T-helper 2 cell (primary cell): Measurements from ENCODE around the gene MRPL27.

Experiments
- DNase-seq, 5 experiments: peaks; one replicate each; pipeline versions ENCODE4 v3.0.0 to v3.0.0-alpha.2; 2012 to 2022

Gene MRPL27

DNA sequence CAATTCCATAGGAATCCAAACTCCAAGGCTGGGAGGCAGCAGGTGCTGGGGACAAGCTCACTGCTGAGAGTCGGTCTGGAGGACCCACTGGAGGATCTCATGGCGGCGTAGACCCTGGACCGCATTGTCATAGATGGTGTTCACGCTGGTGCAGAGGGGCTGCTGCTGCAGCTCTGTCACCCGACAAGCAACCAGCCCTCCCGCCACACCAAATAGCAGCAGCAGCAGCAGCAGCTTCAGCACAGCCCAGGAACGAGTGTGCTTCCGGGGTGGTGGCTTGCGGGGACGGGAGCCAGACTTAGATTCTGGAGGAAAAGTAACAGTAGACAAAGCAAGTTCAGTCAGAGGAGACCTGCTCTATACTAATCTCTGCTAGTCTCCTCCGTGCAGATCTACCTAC is 9.9 kb upstream of the MRPL27 start:
- no peak for DNase-seq

- DNase-seq = no peak
Observed at GRCh38 chr17:50381920-50382319, 8.9 kb upstream of the MRPL27 start.

GRCh38 chr17:50381260-50381815 is 8.4 kb upstream of the MRPL27 start:
- DNase-seq = no peak

DNA sequence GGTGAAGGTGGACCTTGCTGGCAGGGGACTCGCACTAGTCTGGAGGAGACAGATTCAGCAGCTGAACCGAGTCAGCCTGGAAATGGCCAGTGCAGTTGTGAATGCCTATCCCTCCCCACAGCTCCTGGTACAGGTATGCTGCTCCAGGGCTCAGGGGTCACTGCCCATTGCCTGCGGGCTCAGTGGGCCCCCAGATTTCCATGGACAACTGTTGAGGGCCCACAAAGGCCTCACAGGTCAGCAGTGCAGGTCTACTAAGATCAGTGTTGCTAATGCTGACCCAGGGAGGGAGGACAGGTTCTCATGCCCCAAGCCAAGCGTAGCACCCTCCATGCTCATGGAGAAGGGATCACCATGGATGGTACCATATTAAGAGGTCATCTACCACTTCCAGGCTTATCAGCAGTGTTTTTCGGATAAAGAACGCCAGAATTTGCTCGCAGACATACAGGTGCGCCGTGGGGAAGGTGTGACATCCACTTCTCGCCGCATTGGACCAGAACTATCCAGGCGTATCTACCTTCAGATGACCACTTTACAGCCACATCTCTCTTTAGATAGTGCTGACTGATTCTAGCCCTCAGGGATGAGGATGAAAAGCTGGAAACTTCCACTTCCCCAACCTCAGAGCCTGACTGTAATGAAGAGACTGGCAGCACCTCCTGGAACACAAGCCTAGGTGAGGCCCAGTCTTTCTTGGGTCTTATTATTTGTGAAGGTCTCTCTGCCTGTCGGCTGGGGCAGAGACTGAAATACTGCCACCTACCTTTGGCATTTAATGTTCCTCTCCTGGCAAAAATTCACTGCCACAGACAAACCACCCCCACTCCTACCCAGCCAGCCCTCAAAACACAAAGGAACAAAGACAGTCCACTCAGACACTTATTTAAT is 7.6 kb upstream of the MRPL27 start:
- no peak for DNase-seq

DNA sequence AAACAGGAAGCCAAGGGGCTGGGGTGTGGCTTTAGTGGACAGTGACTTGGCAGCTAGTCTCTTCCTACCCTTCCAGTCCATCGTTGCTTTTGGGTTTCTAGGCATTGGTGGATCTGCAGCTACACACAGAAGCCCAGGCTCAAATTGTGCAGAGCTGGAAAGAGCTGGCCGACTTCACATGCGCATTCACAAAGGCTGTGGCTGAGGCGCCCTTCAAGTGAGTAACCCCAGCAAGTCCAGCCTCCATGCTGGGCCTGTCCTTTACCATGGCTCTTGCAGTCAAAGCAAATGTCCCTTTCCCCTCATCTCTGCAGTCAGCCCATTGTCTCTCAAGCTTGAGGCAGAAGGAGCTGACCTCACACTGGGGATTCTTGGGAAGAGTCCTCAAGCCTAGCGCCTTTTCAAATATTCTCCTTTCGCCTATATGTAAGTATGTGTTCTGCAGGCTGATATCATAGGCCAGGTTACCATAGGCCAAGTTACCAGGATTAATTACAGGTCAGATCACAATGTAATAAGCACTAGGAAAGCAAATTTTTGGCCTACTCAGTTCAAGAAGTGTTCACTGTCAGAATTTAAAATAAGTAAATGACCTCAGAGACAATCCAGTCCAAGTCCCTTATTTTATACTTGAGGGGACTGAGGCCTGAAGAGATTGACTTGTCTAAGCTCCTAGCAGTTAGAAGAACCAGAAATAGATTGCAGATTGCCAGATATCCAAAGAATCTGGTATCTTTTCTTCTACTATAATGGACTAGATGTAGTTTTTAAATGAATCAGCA is 6.6 kb upstream of the MRPL27 start:
- no peak for DNase-seq

DNA sequence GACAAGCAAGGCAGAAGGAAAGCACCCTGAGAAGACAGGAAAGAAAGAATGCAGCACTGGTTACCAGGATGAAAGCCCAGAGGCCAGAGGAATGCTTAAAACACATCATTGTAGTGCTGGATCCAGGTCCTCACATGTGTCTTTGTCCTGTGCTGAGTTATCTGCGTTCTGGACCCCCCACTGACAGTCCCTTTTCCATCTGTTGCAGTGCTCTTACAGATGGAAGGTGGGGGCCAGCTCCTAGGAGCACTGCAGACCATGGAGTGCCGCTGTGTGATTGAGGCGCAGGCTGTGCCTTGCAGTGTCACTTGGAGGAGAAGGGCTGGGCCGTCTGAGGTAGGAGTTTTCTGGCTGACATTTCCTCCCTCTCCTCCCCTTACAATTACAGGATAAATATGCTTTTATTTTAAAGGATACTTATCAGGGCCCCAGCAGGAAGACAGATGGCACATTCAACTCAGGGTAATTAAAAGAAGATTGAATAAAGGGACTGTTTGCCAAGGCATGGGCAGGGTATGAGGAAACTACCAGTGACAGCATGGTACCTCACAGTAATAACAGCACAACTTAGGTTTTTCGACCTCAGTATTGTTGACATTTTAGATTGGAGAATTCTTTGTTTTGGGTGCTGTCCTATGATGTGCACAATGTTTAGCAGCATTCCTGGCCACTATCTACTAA is 3.0 kb upstream of the MRPL27 start:
- DNase-seq = no peak

- no peak for DNase-seq
Observed at GRCh38 chr17:50373705-50374104, 721 bp upstream of the MRPL27 start.

DNA sequence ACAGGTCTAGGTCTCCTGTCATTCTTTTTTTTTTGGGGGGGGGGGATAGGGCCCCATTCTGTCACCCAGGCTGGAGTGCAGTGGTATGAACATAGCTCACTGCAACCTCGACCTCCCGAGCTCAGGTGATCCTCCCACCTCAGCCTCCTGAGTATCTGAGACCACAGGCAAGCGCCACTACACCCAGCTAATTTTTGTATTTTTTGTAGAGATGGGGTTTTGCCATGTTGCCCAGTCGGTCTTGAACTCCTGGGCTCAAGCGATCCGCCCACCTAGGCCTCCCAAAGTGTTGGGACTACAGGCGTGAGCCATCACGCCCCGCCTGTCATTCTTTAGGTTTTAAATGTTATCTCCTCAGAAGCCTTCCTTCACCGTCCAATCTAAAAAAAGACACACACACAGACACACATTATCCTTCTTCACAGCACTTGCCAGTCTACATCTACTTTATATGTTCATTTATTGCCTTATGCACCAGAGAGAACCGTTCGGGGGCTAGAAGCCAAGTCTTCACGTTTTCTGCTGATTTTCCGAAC is 694 bp downstream of the MRPL27 start:
- no peak for DNase-seq

DNA sequence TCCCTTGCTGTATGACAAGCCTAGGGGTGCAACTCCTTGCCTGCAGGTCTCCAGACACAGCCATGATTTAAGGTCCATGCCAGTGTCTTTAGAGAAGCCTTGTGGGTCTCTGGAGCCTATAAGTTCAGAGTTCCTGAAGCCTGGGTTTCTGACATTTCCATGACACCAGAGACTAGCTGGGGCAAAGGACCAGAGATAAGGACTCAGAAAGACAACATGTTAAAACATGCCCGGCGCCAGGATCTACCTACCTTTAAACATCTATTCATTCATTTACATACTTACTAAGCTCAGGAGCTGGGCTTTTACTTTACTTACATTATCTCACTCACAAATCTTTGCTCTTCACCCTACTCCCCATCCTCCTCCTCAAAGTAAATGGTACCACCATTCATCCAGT is 1.5 kb downstream of the MRPL27 start:
- DNase-seq = no peak

- DNase-seq = no peak
Observed at GRCh38 chr17:50370052-50370451, 2.9 kb downstream of the MRPL27 start.

- DNase-seq = no peak
Observed at GRCh38 chr17:50367401-50367800, 5.6 kb downstream of the MRPL27 start.

GRCh38 chr17:50365649-50366393 is 7.2 kb downstream of the MRPL27 start:
- no peak for DNase-seq

- DNase-seq = no peak
Observed at GRCh38 chr17:50365165-50365564, 7.8 kb downstream of the MRPL27 start.

- DNase-seq = no peak
Observed at GRCh38 chr17:50364715-50365114, 8.3 kb downstream of the MRPL27 start.

GRCh38 chr17:50364061-50364458 is 8.9 kb downstream of the MRPL27 start:
- no peak for DNase-seq

DNA sequence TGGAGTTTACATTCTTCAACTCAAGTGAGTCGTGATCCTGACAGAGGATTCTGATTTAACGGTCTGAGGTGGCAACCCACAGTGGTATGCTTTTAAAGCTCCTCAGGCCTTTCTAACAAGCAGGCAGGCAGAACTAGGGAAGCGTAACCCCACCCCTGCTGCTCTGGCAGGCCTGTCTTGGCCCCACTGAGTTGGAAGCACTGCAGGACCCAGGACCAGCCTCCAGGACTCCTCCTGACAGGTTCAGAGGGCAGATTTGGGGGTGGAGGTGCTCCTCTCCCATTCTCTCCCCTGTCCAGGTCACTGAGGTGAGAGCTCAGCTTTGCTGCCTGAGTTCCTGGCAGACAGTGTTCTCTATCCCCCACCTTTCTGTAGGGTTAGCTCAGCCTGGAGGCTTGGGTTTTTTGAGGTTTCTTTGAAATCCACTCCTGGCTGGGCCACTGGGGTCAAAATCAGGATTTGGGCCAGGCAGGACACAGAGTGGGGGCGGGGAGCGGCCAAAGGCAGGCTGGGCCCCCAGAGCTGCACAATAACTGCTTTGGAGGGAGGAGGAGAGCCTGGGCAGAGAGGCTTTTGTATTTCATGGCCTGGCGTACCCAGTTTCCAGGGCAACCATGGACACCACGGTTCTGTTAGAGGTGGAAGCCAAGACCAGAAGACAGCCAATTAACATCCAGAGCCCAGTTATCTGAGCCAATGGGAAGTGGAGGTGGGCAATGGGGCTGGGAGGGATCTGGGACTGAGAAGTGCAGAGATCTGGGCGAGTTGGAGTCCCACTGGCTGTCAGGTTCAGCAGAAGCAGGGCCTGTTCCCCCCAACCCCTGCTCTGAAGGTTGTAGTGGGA is 9.5 kb downstream of the MRPL27 start:
- DNase-seq = no peak

GRCh38 chr17:50362661-50363060 is 10.3 kb downstream of the MRPL27 start:
- DNase-seq = no peak

DNA sequence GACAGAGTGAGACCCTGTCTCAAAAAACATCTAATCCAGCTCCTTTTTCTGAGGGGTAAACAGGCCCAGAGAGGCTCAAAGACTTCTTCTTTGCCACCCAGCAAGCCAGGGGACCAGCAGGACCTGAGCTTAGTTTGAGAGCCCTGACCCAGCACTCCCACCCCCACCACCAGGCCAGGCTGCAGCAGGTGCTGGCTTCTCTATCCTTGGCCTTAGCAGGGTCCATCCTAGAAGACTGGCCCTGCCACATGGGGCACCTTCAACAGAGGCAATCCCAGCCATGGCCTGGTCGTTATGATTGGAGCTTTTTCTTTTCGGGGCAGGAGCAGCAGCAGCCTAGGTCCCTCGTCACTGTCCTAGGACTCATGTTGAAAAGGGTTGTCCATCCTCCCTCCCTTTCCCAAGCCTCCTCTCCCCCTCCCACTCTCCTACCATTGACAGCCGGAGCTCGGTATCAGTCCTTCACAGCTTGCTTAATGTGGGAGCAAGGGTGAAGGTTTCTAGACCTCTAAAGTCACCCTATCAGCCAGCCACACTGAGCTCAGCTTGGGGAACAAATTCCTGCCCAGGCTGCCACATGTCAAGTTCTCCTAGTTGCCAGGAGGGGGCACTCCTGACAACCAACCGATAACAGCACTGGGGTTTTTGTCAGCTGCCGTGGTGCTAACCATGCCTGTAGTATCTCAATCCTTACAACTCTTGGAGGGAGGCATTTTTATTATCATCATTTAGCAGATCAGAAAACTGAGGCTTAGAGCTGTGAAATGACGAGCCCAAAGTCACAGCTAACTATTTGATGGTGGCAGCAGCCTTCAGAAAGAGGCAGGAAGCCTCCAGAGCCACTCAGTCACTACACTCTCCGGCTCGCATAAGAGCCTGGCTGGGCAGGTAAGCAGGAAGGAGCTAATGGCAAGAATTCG is 11.2 kb downstream of the MRPL27 start:
- DNase-seq = peak in 4 of 5 experiments; percentile 24 to 81 (median 34)

DNA sequence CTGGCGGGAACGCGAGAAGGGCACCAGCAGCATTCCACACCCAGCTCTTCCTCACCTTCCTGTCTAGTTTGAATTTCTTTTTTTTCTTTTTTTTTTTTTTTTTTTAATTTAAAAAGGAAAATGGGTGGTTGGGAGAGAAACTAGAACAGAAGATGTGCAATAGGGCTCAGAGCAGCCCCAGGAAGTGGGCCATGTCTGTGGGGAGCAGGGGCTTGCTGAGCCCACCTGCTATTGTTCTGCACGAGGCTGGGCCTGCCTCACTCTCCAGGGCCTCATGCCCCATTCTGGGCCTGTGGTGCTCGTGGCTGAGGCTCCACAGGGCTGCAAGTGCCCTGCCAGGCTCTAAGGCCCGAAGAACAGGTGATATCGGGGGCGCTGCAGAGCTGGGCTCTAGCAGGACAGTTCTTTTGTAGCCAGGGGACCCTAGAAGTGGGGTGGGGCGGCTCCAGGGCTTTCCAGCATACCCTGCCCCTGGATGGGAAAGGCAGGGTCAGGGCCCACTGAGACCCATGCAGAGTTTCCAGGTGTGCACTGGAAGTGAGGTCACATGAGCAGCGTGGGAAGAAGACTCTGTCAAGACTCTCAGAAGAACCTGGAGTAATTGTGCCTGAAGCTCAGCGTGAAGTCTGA is 12.4 kb downstream of the MRPL27 start:
- DNase-seq = no peak
